GM12874 (cell line): Measurements from ENCODE around the gene PRKG1.

Source experiments
- TF ChIP-seq, protein P1 (sequence below): IDR thresholded peaks from 2 replicates; pipeline ENCODE4 v1.5.1; 2011; ENCODE audit warnings: low read depth, mild to moderate bottlenecking, control low read depth, low read length, moderate library complexity; ENCODE audit not compliant: insufficient read depth

The PRKG1 gene

DNA sequence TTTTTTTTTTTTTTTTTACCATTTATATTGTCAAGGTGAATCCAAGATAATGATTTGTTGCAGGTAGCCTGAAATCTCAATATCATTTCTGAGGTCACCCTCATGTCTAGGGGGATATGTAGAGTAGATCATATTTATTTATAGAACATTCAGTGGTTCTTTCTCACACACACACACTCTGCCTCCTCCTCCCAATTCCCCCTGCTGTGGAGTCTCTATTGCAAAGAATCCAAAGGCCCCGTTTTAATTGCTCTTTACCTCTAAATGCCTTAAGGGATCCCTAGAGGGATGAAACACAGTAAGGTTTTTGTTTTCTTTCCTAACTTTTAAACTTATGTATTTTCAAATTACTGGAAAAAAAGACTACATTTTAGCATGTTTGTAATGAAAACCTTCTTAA is 170.0 kb downstream of the PRKG1 start:
- TF ChIP-seq, protein P1, sequence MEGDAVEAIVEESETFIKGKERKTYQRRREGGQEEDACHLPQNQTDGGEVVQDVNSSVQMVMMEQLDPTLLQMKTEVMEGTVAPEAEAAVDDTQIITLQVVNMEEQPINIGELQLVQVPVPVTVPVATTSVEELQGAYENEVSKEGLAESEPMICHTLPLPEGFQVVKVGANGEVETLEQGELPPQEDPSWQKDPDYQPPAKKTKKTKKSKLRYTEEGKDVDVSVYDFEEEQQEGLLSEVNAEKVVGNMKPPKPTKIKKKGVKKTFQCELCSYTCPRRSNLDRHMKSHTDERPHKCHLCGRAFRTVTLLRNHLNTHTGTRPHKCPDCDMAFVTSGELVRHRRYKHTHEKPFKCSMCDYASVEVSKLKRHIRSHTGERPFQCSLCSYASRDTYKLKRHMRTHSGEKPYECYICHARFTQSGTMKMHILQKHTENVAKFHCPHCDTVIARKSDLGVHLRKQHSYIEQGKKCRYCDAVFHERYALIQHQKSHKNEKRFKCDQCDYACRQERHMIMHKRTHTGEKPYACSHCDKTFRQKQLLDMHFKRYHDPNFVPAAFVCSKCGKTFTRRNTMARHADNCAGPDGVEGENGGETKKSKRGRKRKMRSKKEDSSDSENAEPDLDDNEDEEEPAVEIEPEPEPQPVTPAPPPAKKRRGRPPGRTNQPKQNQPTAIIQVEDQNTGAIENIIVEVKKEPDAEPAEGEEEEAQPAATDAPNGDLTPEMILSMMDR: no peak

DNA sequence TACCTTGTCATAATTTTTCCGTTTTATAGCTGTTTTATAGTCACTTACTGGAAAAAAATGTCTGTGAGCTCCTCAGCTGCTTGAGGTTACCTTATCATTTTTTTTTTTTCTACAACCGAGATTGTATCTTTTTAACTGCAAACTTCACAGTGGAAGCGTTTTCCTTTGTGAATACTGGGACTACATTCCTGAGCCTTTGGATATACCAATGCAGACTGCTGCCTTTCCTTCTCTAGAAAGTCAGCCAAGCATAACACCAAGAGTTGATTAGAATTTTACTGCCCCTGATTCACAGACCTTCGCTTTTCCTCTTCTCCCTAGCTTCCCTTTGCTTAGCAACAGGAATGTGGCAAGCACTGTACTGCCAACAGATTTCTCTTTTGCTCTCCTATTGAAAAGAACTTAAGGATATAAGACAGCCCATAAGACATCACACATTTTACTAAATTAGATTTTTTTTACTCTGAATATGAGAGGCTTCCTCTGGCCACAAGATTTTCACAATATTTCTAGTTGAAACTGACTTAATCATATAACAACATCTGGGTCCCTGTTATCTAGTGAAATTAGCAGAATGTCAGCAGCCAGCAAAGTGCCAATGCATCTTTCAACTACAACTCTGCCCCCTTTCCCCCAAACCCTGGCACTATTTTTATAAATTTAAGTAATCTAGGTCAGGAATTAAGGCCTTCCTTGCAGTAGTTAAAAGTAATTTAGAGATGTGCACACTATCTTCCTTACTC is 170.6 kb downstream of the PRKG1 start:
- TF ChIP-seq, protein P1: no peak

- TF ChIP-seq, protein P1: no peak
Measured at GRCh38 chr10:51246156-51246555, 171.9 kb downstream of the PRKG1 start.

DNA sequence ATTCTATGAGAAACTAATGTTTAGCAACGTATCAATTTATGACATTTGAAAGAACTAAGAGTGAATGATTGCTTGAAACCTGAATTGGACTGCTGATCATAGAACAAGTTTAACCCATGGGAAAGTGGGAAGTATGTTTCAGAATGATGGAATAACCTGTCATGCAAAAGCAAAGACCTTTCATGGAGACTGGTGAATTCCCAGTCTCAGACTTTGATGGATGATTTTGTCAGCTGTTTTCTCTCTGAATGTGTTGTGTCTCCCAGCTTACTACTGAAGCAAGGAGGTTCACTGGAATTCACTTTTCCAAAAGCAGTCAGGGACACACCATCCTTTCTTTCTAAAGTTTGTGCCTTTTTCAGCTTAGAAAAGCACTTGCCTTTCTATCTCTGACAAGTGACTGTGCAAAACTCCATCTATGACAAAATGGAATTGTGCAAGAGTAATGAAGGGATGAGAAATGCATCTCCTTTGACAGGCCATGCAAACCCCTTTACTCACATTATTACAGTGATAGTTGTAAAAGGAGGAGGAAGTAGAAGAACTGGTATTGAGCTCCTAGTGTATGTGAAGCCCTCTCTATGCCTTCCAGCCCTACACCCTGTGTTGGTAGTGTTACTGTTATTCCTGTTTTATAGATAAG is 176.1 kb downstream of the PRKG1 start:
- TF ChIP-seq, protein P1: no peak

DNA sequence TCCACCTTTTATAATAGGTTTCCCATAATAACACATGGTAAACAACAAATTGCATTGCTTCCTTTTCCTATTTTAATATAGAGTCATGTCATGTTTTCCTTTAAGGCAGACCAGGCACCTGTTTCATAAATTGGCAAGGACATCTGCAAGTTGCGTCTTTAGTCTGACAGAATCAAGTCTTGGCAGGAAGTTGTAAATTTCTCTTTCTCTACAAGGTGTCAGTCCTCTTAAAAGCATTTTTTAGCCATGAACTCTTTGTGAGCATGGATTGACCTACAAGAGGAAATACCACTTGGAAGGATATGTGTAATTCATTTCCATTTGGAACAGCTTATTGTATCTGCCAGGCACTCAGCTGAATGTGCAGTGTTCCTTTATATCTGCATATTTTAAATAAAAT is 176.8 kb downstream of the PRKG1 start:
- TF ChIP-seq, protein P1: no peak

DNA sequence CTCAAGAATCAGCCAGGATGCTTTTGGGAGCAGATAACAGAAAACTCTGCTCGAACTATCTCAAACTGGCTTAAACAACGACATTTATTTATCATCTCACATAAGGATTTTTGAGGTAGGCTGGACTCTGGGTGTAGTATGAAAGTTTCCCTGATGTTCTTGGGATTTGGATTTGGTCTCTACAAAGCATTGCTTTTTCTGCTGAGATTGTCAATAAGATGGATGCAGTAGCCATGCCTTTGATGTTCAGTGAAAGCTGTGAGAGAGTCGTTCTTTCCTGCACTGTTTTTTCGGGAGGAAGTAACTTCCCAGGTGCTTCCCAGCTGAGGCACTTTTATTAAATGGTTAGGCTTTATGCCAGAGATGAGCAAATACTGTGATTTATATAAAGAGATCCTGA is 181.1 kb downstream of the PRKG1 start:
- TF ChIP-seq, protein P1: no peak

GRCh38 chr10:51257511-51258248 is 183.4 kb downstream of the PRKG1 start:
- TF ChIP-seq, protein P1: no peak
